K562 (cell line): ENCODE data around the gene SULT1C3.

Source experiments
- BRF2 ChIP-seq: IDR thresholded peaks from 3 replicates; pipeline ENCODE4 v1.6.1; 2011; ENCODE audit warnings: borderline replicate concordance, mild to moderate bottlenecking; ENCODE audit not compliant: insufficient read length, insufficient read depth
- CCAR2 ChIP-seq: fragments of 200-400 bp; formaldehyde crosslinking; IDR thresholded peaks from 2 replicates; pipeline ENCODE4 v1.6.1; 2017; ENCODE audit warnings: mild to moderate bottlenecking, low read depth, low read length
- CTCF ChIP-seq, 3 experiments: IDR thresholded peaks in 2 of 3; conservative IDR thresholded peaks in 1 of 3; 2 replicates each; pipeline ENCODE4 v1.5.1; 2011 to 2012; ENCODE audit warnings: low read length in 3 of 3, mild to moderate bottlenecking in 3 of 3, control low read depth in 2 of 3, improper control_type of control experiment in 1 of 3, inconsistent platforms in 1 of 3, low read depth in 1 of 3, mixed read lengths in 1 of 3, moderate library complexity in 1 of 3; ENCODE audit not compliant: insufficient read depth in 2 of 3
- ELF4 ChIP-seq: fragments of 450-650 bp; formaldehyde crosslinking; IDR thresholded peaks from 2 replicates; pipeline ENCODE4 v1.4.0; 2022; ENCODE audit warnings: missing genetic modification characterization
- FOXJ3 ChIP-seq: sonication (generic); formaldehyde crosslinking; IDR thresholded peaks from 2 replicates; pipeline ENCODE4 v1.4.0; 2020; ENCODE audit warnings: mild to moderate bottlenecking, missing genetic modification reagents
- ILK ChIP-seq: fragments of 450-650 bp; IDR thresholded peaks from 2 replicates; pipeline ENCODE4 v1.6.1; 2016; ENCODE audit warnings: missing genetic modification characterization, low read depth, mild to moderate bottlenecking, missing compliant biosample characterization, moderate library complexity, borderline replicate concordance
- IRF9 ChIP-seq: fragments of 450-650 bp; IDR thresholded peaks from 2 replicates; pipeline ENCODE4 v1.6.1; 2016; ENCODE audit warnings: missing biosample characterization, missing genetic modification characterization
- NFYB ChIP-seq: IDR thresholded peaks from 2 replicates; pipeline ENCODE4 v1.6.1; 2011; ENCODE audit warnings: mild to moderate bottlenecking, moderate library complexity; ENCODE audit not compliant: insufficient read length; ENCODE audit errors: extremely low read depth
- POLR2A ChIP-seq: fragments of 450-650 bp; conservative IDR thresholded peaks from 2 replicates; pipeline ENCODE4 v1.6.1; 2016
- POLR2AphosphoS2 ChIP-seq: IDR thresholded peaks from 2 replicates; pipeline ENCODE4 v1.6.1; 2012; ENCODE audit warnings: low read length, improper control_type of control experiment
- RBM14 ChIP-seq: fragments of 200-400 bp; formaldehyde crosslinking; IDR thresholded peaks from 2 replicates; pipeline ENCODE4 v1.6.1; 2018; ENCODE audit warnings: low read depth, mild to moderate bottlenecking, low read length, moderate library complexity, borderline replicate concordance; ENCODE audit not compliant: insufficient read depth
- SIN3A ChIP-seq, 2 experiments: fragments of 150-350 bp in 1 of 2; IDR thresholded peaks; 2 replicates each; pipeline ENCODE4 v1.6.1; 2011 to 2016; ENCODE audit warnings: borderline replicate concordance in 2 of 2, low read depth in 2 of 2, low read length in 2 of 2, mild to moderate bottlenecking in 2 of 2, moderate library complexity in 2 of 2; ENCODE audit not compliant: control insufficient read depth in 1 of 2
- USF2 ChIP-seq: sonication (generic); formaldehyde crosslinking; IDR thresholded peaks from 2 replicates; pipeline ENCODE4 v1.5.0; 2020; ENCODE audit warnings: missing genetic modification reagents

- TF ChIP-seq FOXJ3 (CRISPR knock-in tag) (no peak), IRF9 (no peak), CCAR2 (no peak), CTCF (IDR thresholded peaks at IDR 0.05 in 2 of 3, conservative IDR thresholded peaks at IDR 0.05 in 1 of 3; ENCODE audit: insufficient read depth in 2 of 3, low read depth in 1 of 3, low read length in 3 of 3) (no peak), NFYB (no peak), POLR2A (no peak), USF2 (CRISPR knock-in tag) (no peak), POLR2AphosphoS2 (no peak), RBM14 (no peak), SIN3A (IDR thresholded peaks at IDR 0.05; ENCODE audit: borderline replicate concordance in 2 of 2, control insufficient read depth in 1 of 2, low read depth in 2 of 2, low read length in 2 of 2) (no peak), ILK (tag) (no peak), ELF4 (CRISPR knock-in tag) (no peak), BRF2 (no peak)
Observed at GRCh38 chr2:108220191-108220590, 19.6 kb upstream of the SULT1C3 start.
